ENCODE results near the gene CRACDL. TPM values are rescaled to one million over a fixed set of nuclear protein-coding genes. Genes with fewer than 3 reads are reported as not detected.

The CRACDL gene
- total and polyA plus RNA-seq, 2 donors (not counting 3 experiments of a cell fraction or from before 2014, with no cell fraction given): 0.92 to 6.3 TPM

DNA sequence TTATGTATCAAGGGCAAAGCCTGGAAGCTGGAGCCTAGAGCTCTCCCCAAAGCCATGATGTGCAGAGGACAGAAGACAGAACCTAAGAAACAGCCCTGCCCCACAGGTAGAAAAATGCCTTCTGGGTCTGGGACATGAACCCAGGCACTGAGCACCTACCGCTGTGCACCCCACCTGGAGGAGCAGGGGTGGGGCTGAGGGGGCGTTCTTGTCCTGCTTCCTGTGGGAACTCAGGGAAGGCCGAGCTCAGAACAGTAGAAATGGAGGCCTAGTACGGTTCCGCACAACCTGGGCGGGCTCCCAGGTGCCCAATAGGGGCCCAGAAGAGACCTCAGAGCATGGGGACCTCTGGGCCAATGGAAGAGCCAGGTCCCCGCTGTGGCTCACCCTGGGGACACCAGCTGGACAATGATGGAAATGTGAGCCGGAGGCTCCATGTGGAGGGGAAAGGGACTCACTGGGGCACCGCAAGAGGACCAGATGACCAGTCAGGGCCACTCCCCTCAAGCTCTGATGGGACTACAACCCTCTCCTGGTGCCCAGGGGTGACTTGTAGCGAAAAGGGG is 3.2 kb downstream of the CRACDL start:
- Histone ChIP-seq H3K79me2 (ENCODE audit: control insufficient read depth, insufficient read depth, low read length) (no peaks in the 10 kb centered on the region), H4K20me1 (replicated peaks; ENCODE audit: control insufficient read depth, extremely low read depth, insufficient read depth, low read length) (no peaks in the 10 kb centered on the region), H3K9me1 (replicated peaks; ENCODE audit: control insufficient read depth, extremely low read depth, insufficient read depth, low read length) (no peaks in the 10 kb centered on the region), H3K9me3 (replicated peaks; ENCODE audit: control insufficient read depth, insufficient read depth, low read length) (no peaks in the 10 kb centered on the region), H3K36me3 (ENCODE audit: control insufficient read depth in 2 of 2, extremely low read depth in 1 of 2, insufficient read depth in 2 of 2, low read length in 2 of 2) (no peaks in the 10 kb centered on the region), H3K27ac (ENCODE audit: insufficient read depth, low read depth, low read length) (no peak overlapping the region), H3K4me3 (replicated peaks in 1 of 3; ENCODE audit: insufficient read depth in 1 of 3, low read depth in 1 of 3, low read length in 3 of 3) (no peak overlapping the region), H3K27me3 (ENCODE audit: control insufficient read depth in 2 of 2, insufficient read depth in 2 of 2, low read length in 2 of 2) (peaks cover 19 to 25% of the 10 kb centered on the region in 2 experiments), H2AFZ (ENCODE audit: low read depth, low read length) (no peak overlapping the region), H3K4me2 (ENCODE audit: insufficient read depth, low read length) (no peak overlapping the region), H3K9ac (replicated peaks; ENCODE audit: extremely low read depth, insufficient read depth, low read length) (no peak overlapping the region), H3K4me1 (ENCODE audit: control insufficient read depth, extremely low read depth, insufficient read depth, low read length) (peaks cover 7% of the 10 kb centered on the region)
- TF ChIP-seq EZH2 (IDR thresholded peaks at IDR 0.05; ENCODE audit: borderline replicate concordance, low read depth, low read length, severe bottlenecking) (no peak), MYC (IDR thresholded peaks at IDR 0.05; ENCODE audit: low read depth, low read length) (no peak), FOS (IDR thresholded peaks at IDR 0.05; ENCODE audit: borderline replicate concordance, insufficient read depth, low read length) (no peak), JUN (IDR thresholded peaks at IDR 0.05; ENCODE audit: borderline replicate concordance, insufficient read depth, insufficient read length, low read depth) (no peak), POLR2A (IDR thresholded peaks at IDR 0.05; ENCODE audit: low read depth, low read length) (no peak), POLR2AphosphoS5 (IDR thresholded peaks at IDR 0.05; ENCODE audit: insufficient read depth, low read depth, low read length) (no peak)
- intact Hi-C loops (cut with micrococcal nuclease) (no loop called here), dilution Hi-C loops (cut with MboI; ENCODE audit: extremely low pct_ligation_motif_present, low sequenced_read_pairs) (no loop called here)
- FAIRE-seq (no peak), DNase-seq (ENCODE audit: low read depth, low spot score) (no peak)
- BruUV-seq (replicated peaks): no TSS peak
- CTCF ChIA-PET: interaction anchor here (1.2 kb wide), 1 partner anchor 283 kb away, joined by 3 read pairs; no protein-coding TSS in a partner anchor
- POLR2A ChIA-PET: no interaction called here

DNA sequence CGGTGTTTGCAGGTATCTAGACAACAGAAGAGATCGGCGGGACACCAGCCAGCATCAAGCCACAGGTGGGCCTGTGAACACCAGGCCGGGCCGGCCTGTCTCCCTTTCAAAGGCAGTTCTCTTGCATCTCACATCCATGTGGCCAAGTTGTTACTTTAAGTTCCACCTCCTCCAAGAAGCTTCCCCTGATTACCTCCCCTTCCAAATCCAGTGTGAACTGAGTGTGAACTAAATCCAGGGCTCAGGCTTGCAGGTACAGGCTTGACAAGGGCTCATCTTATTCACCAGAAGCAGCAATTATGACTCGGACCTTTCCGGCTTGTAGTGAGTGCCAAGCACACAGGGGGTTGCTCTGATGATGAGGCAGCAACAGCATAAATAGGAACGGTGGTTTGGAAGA is 3.9 kb downstream of the CRACDL start:
- no peak overlapping the region for H3K27ac ChIP-seq (ENCODE audit: insufficient read depth, low read depth, low read length)
- H3K79me2 ChIP-seq (ENCODE audit: control insufficient read depth, insufficient read depth, low read length): no peaks in the 10 kb centered on the region
- no peaks in the 10 kb centered on the region for H3K36me3 ChIP-seq (ENCODE audit: control insufficient read depth in 2 of 2, extremely low read depth in 1 of 2, insufficient read depth in 2 of 2, low read length in 2 of 2)
- POLR2A ChIA-PET: no interaction called here
- no peak overlapping the region for H3K9ac ChIP-seq (replicated peaks; ENCODE audit: extremely low read depth, insufficient read depth, low read length)
- intact Hi-C loops (cut with micrococcal nuclease): no loop called here
- no peak for DNase-seq (ENCODE audit: low read depth, low spot score)
- H3K4me3 ChIP-seq (replicated peaks in 1 of 3; ENCODE audit: insufficient read depth in 1 of 3, low read depth in 1 of 3, low read length in 3 of 3): no peak overlapping the region
- no peak for FAIRE-seq
- CTCF ChIA-PET: interaction anchor here (1.2 kb wide), 1 partner anchor 283 kb away, joined by 3 read pairs; no protein-coding TSS in a partner anchor
- H3K27me3 ChIP-seq (ENCODE audit: control insufficient read depth in 2 of 2, insufficient read depth in 2 of 2, low read length in 2 of 2): peaks cover 13 to 18% of the 10 kb centered on the region in 2 experiments
- dilution Hi-C loops (cut with MboI; ENCODE audit: extremely low pct_ligation_motif_present, low sequenced_read_pairs): no loop called here
- no peaks in the 10 kb centered on the region for H4K20me1 ChIP-seq (replicated peaks; ENCODE audit: control insufficient read depth, extremely low read depth, insufficient read depth, low read length)
- no peak overlapping the region for H2AFZ ChIP-seq (ENCODE audit: low read depth, low read length)
- no peaks in the 10 kb centered on the region for H3K9me3 ChIP-seq (replicated peaks; ENCODE audit: control insufficient read depth, insufficient read depth, low read length)
- H3K4me2 ChIP-seq (ENCODE audit: insufficient read depth, low read length): no peak overlapping the region
- TF ChIP-seq POLR2AphosphoS5 (IDR thresholded peaks at IDR 0.05; ENCODE audit: insufficient read depth, low read depth, low read length): no peak
- TF ChIP-seq POLR2A (IDR thresholded peaks at IDR 0.05; ENCODE audit: low read depth, low read length): no peak
- no peak for TF ChIP-seq EZH2 (IDR thresholded peaks at IDR 0.05; ENCODE audit: borderline replicate concordance, low read depth, low read length, severe bottlenecking)
- TF ChIP-seq, protein P1, sequence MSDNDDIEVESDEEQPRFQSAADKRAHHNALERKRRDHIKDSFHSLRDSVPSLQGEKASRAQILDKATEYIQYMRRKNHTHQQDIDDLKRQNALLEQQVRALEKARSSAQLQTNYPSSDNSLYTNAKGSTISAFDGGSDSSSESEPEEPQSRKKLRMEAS (IDR thresholded peaks at IDR 0.05; ENCODE audit: insufficient read depth, insufficient read length): no peak
- no peak for TF ChIP-seq GATA2 (IDR thresholded peaks at IDR 0.05; ENCODE audit: insufficient read depth, insufficient read length, low read depth, low read length)
- TF ChIP-seq FOS (IDR thresholded peaks at IDR 0.05; ENCODE audit: borderline replicate concordance, insufficient read depth, low read length): no peak
- TF ChIP-seq MYC (IDR thresholded peaks at IDR 0.05; ENCODE audit: low read depth, low read length): no peak
- no peak for TF ChIP-seq JUN (IDR thresholded peaks at IDR 0.05; ENCODE audit: borderline replicate concordance, insufficient read depth, insufficient read length, low read depth)
- TF ChIP-seq, protein P2, sequence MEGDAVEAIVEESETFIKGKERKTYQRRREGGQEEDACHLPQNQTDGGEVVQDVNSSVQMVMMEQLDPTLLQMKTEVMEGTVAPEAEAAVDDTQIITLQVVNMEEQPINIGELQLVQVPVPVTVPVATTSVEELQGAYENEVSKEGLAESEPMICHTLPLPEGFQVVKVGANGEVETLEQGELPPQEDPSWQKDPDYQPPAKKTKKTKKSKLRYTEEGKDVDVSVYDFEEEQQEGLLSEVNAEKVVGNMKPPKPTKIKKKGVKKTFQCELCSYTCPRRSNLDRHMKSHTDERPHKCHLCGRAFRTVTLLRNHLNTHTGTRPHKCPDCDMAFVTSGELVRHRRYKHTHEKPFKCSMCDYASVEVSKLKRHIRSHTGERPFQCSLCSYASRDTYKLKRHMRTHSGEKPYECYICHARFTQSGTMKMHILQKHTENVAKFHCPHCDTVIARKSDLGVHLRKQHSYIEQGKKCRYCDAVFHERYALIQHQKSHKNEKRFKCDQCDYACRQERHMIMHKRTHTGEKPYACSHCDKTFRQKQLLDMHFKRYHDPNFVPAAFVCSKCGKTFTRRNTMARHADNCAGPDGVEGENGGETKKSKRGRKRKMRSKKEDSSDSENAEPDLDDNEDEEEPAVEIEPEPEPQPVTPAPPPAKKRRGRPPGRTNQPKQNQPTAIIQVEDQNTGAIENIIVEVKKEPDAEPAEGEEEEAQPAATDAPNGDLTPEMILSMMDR (IDR thresholded peaks at IDR 0.05; ENCODE audit: extremely low read depth in 1 of 2, insufficient read depth in 1 of 2, low read depth in 1 of 2, low read length in 2 of 2): no peak
- no TSS peak for BruUV-seq (replicated peaks)
- H3K9me1 ChIP-seq (replicated peaks; ENCODE audit: control insufficient read depth, extremely low read depth, insufficient read depth, low read length): no peaks in the 10 kb centered on the region
- H3K4me1 ChIP-seq (ENCODE audit: control insufficient read depth, extremely low read depth, insufficient read depth, low read length): peaks cover 7% of the 10 kb centered on the region
